CD4-positive, alpha-beta T cell (primary cell): ENCODE results near the gene DRC7. TPM values are rescaled to one million over a fixed set of nuclear protein-coding genes. Genes with fewer than 3 reads are reported as not detected.

Experiments used
- ATAC-seq: fragments of 200-7000 bp; cut with Tn5 transposase; one replicate; pipeline ENCODE4 v1.10.0; 2022; ENCODE audit warnings: mild to moderate bottlenecking; ENCODE audit not compliant: poor library complexity
- CTCF ChIA-PET: fragments of 350-600 bp; sonication (Branson Sonifier 250); formaldehyde crosslinking; loops from one replicate; lab custom pipeline; 2021; ENCODE audit warnings: antibody characterized with exemption, inconsistent platforms; lab: Charles Lee
- POLR2A ChIA-PET: fragments of 350-600 bp; sonication (Branson Sonifier 250); formaldehyde crosslinking; loops from one replicate; lab custom pipeline; 2021; ENCODE audit warnings: antibody characterized with exemption, inconsistent platforms; lab: Charles Lee
- DNase-seq, 14 experiments: peaks; one replicate each; pipeline ENCODE4 v3.0.0-alpha.2; 2013 to 2020; ENCODE audit warnings: mixed read lengths in 2 of 14
- H3K27ac ChIP-seq, 2 donors: one replicate each; pipeline versions ENCODE4 v1.5.1 to v1.7.0; 2013; ENCODE audit warnings: low read length in 2 of 2, low read depth in 1 of 2, mild to moderate bottlenecking in 1 of 2
- H3K27me3 ChIP-seq, 2 experiments: 1 replicate in 1 of 2; 2 replicates in 1 of 2; pipeline versions ENCODE4 v1.6.1 to v1.7.0; 2013; ENCODE audit warnings: low read length in 2 of 2, control low read depth in 1 of 2, mild to moderate bottlenecking in 1 of 2, moderate library complexity in 1 of 2; ENCODE audit not compliant: insufficient read depth in 2 of 2, control insufficient read depth in 1 of 2
- H3K36me3 ChIP-seq: one replicate; pipeline ENCODE4 v1.6.1; 2013; ENCODE audit warnings: low read length, control low read depth; ENCODE audit not compliant: insufficient read depth
- H3K4me1 ChIP-seq: one replicate; pipeline ENCODE4 v1.6.1; 2013; ENCODE audit warnings: low read length, control low read depth; ENCODE audit not compliant: insufficient read depth
- H3K4me3 ChIP-seq: one replicate; pipeline ENCODE4 v1.5.1; 2013; ENCODE audit warnings: mild to moderate bottlenecking, low read length, moderate library complexity
- H3K9me3 ChIP-seq, 2 experiments: 1 replicate in 1 of 2; 2 replicates in 1 of 2; pipeline versions ENCODE4 v1.6.1 to v1.7.0; 2013; ENCODE audit warnings: low read length in 2 of 2, mild to moderate bottlenecking in 2 of 2, control low read depth in 1 of 2, moderate library complexity in 1 of 2; ENCODE audit not compliant: control insufficient read depth in 1 of 2, insufficient read depth in 1 of 2
- H3K27ac Mint-ChIP-seq: one replicate; pipeline ENCODE4 v1.8.0; 2020; ENCODE audit warnings: mixed read lengths
- H3K27me3 Mint-ChIP-seq: one replicate; pipeline ENCODE4 v1.8.0; 2021; ENCODE audit warnings: mixed read lengths
- H3K36me3 Mint-ChIP-seq: one replicate; pipeline ENCODE4 v1.8.0; 2021; ENCODE audit warnings: low read depth, mixed read lengths
- H3K4me1 Mint-ChIP-seq: one replicate; pipeline ENCODE4 v1.8.0; 2021; ENCODE audit warnings: low read depth, mixed read lengths
- H3K4me3 Mint-ChIP-seq: one replicate; pipeline ENCODE4 v1.8.0; 2020; ENCODE audit warnings: mild to moderate bottlenecking, mixed read lengths
- H3K9me3 Mint-ChIP-seq: one replicate; pipeline ENCODE4 v1.8.0; 2020; ENCODE audit warnings: mixed read lengths
- CTCF ChIP-seq: fragments of 200-600 bp; IDR thresholded peaks from one replicate; pipeline ENCODE4 v1.8.0; 2022; ENCODE audit warnings: antibody characterized with exemption, mild to moderate bottlenecking
- intact Hi-C, 2 experiments: fragments of 100-400 bp; cut with DNase I in 1 of 2; cut with micrococcal nuclease in 1 of 2; formaldehyde crosslinking; loops; one replicate each; pipeline versions ENCODE4 v1.15.1 to v1.9.0; 2023 to 2025; cut with DNase I, micrococcal nuclease
- total RNA-seq, 174 experiments: library from RNA in 2 of 174; stranded (reverse) in 2 of 174; gene quantifications; one replicate each; pipeline ENCODE4 v1.2.3 and lab custom pipeline; 2021 to 2026

Gene DRC7
- total RNA-seq, 2 experiments from 2014 or later, result not detected

GRCh38 chr16:57734308-57734924 lies 39.8 kb downstream of the DRC7 start:
- CTCF ChIA-PET, result interaction anchor here (0.8 to 1.7 kb wide), 2 partner anchors 249 to 272 kb away, joined by 3 to 4 read pairs; partner anchors contain the start of gene POLR2C
- Histone ChIP-seq H3K9me3 (no peaks in the 10 kb centered on the region), H3K4me1 (peaks cover 29% of the 10 kb centered on the region), H3K4me3 (peak overlapping the region; percentile 78), H3K27ac (peak overlapping the region; percentile 60 to 77), H3K27me3 (no peaks in the 10 kb centered on the region), H3K36me3 (no peaks in the 10 kb centered on the region)
- DNase-seq (peak in 1 of 14 experiments; percentile 16), ATAC-seq (no peak)
- peaks cover 33% of the 10 kb centered on the region for H3K4me1 Mint-ChIP-seq
- H3K27me3 Mint-ChIP-seq, result no peaks in the 10 kb centered on the region
- POLR2A ChIA-PET, result interaction anchor here (0.9 to 2.9 kb wide), 11 partner anchors 15 to 463 kb away, joined by 3 to 18 read pairs (median 7); partner anchors contain the start of genes CCDC102A, CFAP20, MMP15 and USB1
- peaks cover 25% of the 10 kb centered on the region for H3K36me3 Mint-ChIP-seq
- TF ChIP-seq CTCF, result no peak
- H3K9me3 Mint-ChIP-seq, result peaks cover 6% of the 10 kb centered on the region
- intact Hi-C loops, result loop anchor here (2.0 to 10.0 kb wide), 8 partner anchors 142 to 900 kb away; partner anchors contain the start of genes CFAP20 (in 1 of the 2), CIAPIN1 (in 1 of the 2), COQ9 (in 1 of the 2) and CSNK2A2 (in 1 of the 2)
- peak overlapping the region; percentile 87 for H3K27ac Mint-ChIP-seq
- peak overlapping the region; percentile 95 for H3K4me3 Mint-ChIP-seq

GRCh38 chr16:57734925-57735754 lies 40.5 kb downstream of the DRC7 start:
- H3K9me3 ChIP-seq, result no peaks in the 10 kb centered on the region
- peak overlapping the region; percentile 95 for H3K4me3 Mint-ChIP-seq
- H3K9me3 Mint-ChIP-seq, result peaks cover 6% of the 10 kb centered on the region
- peak; percentile 94 to 100 (median 96) for DNase-seq
- peak; percentile 88 for ATAC-seq
- H3K27me3 ChIP-seq, result no peaks in the 10 kb centered on the region
- H3K27me3 Mint-ChIP-seq, result no peaks in the 10 kb centered on the region
- ChIA-PET CTCF (interaction anchor here (0.7 to 1.7 kb wide), 5 partner anchors 249 to 1532 kb away, joined by 3 to 4 read pairs (median 3); partner anchors contain the start of genes CFAP20 and POLR2C), POLR2A (interaction anchor here (0.8 to 2.9 kb wide), 20 partner anchors 14 to 462 kb away, joined by 3 to 18 read pairs (median 4); partner anchors contain the start of genes CCDC102A, CFAP20, DRC7 and MMP15)
- H3K4me1 ChIP-seq, result peaks cover 29% of the 10 kb centered on the region
- H3K27ac ChIP-seq, result peak overlapping the region; percentile 60 to 77
- H3K36me3 Mint-ChIP-seq, result peaks cover 25% of the 10 kb centered on the region
- H3K36me3 ChIP-seq, result no peaks in the 10 kb centered on the region
- peaks cover 33% of the 10 kb centered on the region for H3K4me1 Mint-ChIP-seq
- peak overlapping the region; percentile 78 for H3K4me3 ChIP-seq
- intact Hi-C loops, result loop anchor here (1.0 to 10.0 kb wide), 14 partner anchors 42 to 900 kb away; partner anchors contain the start of genes CFAP20 (in 2 of the 2), CCDC102A (in 1 of the 2), CIAPIN1 (in 1 of the 2) and COQ9 (in 1 of the 2)
- TF ChIP-seq CTCF, result no peak
- peak overlapping the region; percentile 87 for H3K27ac Mint-ChIP-seq
